ACHN (cell line): ENCODE results near the gene DNAJC24.
"Not testable (repeated sequence)": the region's sequence is repeated elsewhere in the genome, so short reads cannot be mapped to it uniquely, and the experiment has no call there.

Source experiments
- DNase-seq: peaks from one replicate; pipeline ENCODE4 v3.0.0-alpha.2; 2015
- in situ Hi-C: cut with HindIII; loops from 2 replicates; pipeline ENCODE4 v1.10.0; 2017; ENCODE audit warnings: low sequenced_read_pairs, low pct_ligation_motif_present, low pct_unique_long_range_greater_than_20kb

The DNAJC24 gene, protein sequence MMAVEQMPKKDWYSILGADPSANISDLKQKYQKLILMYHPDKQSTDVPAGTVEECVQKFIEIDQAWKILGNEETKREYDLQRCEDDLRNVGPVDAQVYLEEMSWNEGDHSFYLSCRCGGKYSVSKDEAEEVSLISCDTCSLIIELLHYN

DNA sequence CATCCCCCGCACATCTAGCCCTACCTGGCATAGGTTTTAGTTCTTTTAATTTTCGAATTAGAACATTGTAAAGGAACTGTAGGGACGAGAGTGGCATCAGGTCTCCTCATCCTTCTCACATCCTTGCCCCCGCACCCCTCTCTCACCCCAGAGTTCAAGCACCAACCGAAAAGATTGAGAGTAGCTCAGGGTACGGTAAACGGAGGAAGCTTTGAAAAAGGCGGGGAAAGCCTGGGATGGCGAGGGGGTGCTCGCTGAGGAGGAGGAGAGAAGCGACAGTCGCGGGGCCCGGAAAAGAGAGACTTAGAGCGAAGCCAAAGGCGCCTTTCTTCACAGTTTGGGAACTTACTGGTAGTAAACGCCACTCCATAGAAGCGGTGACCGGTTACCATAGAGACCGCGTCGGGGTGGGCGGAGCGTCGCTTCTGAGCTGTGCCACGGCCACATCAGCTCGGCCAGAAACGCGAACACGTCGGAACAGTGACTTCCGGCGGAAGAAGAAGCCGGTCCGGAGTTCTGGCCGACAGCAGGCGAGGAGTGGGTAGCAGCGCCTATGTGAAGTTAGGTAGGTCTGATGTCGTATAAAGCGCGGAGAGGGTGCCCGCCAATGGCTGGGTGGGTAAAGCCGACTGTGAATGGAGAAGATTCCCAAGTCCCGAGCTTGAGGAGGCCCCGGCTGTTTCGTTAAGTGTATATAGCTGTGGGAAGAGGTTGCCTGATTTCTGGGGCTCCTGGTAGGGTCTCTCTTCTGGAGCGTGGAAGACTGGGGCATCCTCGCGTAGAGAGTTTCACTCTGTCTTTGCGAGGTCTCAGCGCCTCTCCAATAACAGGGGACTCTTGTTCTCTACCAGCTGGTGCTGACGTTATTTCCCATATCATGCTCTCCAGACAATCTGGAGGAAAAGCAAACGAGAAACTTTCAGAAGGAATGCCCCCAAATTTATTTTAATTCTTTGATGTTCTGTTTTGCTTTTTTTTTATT lies at the start of gene DNAJC24, which contains the start of gene DCDC1:
DNAJC24 (plus strand) TSS at position 513 of the 982 bp plus-strand sequence. CDS start 889 bp downstream, outside the sequence.
DCDC1 (minus strand) TSS at position 392 of the 982 bp plus-strand sequence. CDS start 41,459 bp downstream, outside the sequence.
- DNase-seq = peak; percentile 91
- in situ Hi-C loops = no loop called here

DNA sequence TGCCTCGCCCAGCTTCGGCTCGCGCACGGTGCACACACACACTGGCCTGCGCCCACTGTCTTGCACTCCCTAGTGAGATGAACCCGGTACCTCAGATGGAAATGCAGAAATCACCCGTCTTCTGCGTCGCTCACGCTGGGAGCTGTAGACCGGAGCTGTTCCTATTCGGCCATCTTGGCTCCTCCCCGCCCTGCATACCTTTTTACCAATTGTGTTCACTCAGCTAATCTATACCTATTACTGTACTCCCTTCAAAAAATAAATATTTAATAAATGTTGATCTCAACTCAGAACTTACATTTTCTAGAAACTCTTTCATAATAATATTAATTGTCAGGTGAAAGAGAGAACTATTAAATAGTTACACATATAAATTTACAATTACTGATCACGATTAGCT lies 48.2 kb upstream of the DNAJC24 start:
- in situ Hi-C loops, DNase-seq: not testable (repeated sequence)

DNA sequence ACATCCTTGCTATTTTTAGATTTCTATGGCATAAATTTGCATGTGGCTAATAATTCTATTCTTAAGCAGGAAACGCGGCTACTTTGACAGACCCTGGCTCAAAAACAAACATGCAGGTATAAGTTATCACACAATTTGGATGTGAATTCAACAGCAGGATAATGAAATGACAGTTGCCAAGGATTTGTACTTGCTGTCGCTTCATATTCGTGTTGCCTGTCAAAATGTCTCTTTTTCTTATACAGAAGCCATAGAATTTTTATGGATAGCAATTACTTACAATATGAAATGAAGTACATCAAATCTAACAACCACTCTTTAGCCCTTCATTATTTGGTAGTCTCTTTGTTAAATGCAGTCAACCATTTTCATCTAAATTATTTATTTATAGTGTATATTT lies 46.5 kb upstream of the DNAJC24 start:
- DNase-seq = no peak
- in situ Hi-C loops = no loop called here

DNA sequence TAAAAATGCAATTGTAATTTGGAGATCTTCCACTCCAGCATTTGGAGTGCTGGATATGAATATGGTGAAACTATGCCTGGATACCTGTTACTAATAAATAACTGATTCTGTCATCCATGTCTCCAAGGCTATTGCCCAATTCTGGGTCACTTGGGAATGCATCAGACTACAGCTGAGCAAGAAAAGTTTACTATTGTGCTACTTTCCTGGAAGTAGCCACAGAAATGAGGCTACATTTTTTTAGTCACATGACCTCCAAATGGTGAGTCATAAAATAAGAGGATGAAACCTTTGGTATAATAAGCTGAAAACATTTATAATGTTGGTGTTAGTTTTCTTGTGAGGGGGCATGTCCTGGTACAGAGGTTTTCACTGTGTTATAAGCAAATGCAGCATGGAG lies 44.5 kb upstream of the DNAJC24 start:
- DNase-seq = peak; percentile 40
- in situ Hi-C loops = no loop called here

DNA sequence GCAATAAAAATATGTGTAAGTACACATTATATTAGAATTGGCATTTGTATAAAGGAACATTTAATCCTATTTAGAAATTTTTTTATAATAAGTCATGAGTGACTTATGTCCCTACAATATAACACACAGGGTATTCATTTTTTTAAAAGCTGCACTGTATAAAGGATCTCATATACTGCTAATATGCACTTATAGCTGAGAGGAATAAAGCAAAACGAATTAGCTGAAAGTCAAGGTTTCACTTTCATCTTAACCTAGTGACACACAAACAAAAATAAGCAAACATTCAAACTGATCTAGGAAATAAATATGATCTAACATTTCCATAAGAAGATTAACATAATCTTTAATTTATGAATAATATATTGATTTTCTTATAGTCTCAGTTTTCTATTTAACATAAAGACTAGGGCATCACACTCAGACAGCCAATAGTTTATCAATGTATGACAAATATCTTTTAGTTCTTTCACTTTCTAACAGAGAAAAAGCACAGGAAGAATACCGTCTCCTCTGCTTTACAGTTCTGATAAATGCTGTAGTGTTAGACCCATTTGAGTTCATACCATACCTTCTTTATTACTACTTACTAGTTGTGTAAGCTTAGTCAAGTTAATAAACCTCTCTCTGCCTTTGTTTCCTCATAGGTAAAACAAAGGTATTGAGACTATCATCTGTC lies 43.1 kb upstream of the DNAJC24 start:
- DNase-seq = no peak
- in situ Hi-C loops = no loop called here

DNA sequence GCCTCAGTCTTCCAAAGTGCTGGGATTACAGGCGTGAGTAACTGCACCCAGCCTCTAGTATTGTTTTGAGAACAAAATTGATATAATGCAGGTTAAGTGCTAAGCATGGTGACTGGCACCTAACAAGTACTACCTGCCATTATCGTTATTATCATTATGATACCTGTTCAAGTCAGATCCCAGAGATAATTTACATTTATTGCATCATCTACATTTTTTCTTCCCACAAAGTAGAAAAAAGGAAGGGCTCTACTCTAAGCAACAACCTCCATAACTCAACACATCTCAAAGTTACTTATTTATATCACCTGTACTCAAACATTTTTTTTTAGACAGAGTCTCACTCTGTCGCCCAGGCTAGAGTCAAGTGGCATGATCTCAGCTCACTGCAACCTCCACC lies 42.2 kb upstream of the DNAJC24 start:
- DNase-seq = no peak

DNA sequence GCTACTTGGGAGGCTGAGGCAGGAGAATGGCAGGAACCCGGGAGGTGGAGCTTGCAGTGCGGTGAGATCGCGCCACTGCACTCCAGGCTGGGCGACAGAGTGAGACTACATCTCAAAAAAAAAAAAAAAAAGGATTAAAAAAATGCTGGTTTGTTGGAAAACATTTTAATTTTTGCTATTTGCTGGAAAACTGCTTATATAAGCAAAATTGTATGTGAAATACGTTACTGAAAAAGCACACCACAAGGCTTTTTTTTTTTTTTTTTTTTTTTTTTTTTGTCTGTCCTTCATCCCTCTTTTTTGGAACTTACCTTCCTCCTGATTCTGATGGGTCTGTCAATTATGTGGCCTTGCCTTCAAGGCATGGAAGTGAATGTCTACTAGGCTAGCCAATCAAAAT lies 41.0 kb upstream of the DNAJC24 start:
- in situ Hi-C loops = no loop called here

More for the DNA sequence above, 42.2 kb upstream of the DNAJC24 start:
- in situ Hi-C loops = no loop called here

DNA sequence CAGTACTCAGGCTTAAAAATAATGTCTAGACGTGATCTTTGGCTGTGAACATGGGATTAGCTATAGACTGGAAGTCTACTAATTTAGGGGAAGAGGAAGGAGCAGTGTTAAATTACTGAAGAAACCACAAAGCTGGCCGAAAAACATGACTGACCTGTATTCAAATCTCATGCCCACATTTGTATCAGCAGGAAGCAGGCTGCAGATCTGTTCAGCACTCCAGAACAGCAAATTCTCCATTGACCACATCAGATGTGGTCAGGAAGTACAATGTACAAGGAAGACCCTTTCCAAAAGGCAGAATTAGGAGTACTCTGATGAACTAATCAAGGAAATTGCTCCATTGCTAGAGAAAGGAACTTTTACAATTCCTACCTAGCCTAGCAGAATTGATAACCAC lies 31.9 kb upstream of the DNAJC24 start:
- in situ Hi-C loops = no loop called here
- no peak for DNase-seq

More for the DNA sequence above, 41.0 kb upstream of the DNAJC24 start:
- no peak for DNase-seq

DNA sequence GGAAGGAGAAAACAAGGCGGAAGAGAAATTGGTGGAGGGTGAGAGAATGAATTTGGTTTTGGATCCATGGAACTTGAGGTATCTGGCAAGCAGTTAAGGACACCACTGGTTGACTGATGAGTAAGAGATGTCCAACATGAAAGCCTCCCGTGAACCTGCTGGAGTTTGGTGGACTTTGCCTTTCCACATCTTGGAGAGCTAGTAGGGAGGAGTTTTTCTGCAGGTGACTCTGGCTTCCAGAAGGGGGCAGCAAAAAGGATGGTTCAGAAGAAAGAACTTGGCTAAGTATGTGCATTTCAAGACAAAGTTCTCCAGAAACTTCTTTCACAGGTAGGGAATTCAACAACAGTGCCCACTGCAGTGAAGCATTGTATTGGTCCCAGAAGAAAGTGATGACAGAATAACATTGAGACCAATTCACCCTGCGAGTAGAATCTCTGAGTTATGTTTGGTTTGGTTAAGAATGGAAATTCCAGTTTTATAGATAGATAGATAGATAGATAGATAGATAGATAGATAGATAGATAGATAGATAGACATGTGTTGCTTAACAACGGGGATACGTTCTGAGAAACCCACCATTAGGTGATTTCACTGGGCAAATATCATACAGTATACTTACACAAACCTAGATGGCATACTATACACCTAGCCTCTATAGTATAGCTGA lies 28.6 kb upstream of the DNAJC24 start:
- DNase-seq = peak; percentile 33

DNA sequence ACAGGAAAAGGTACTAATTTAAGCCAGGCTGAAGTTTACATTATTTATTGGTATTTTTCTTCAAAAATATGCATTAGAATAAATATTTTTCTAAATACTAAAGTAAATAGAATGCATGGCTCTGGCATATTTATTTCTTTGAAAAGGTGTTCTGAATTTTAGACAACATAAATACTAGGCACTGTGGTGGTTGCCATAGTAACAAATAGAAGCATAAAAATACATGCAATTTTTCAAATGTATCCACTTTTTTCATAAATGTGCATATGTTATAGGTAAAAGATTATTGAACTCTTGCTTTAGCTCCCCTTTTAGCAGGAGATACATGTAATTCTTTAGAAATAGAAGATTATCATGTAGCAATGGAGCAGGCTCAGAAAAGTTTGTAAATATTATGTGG lies 18.5 kb upstream of the DNAJC24 start:
- in situ Hi-C loops = no loop called here

More for the DNA sequence above, 28.6 kb upstream of the DNAJC24 start:
- in situ Hi-C loops = no loop called here

DNA sequence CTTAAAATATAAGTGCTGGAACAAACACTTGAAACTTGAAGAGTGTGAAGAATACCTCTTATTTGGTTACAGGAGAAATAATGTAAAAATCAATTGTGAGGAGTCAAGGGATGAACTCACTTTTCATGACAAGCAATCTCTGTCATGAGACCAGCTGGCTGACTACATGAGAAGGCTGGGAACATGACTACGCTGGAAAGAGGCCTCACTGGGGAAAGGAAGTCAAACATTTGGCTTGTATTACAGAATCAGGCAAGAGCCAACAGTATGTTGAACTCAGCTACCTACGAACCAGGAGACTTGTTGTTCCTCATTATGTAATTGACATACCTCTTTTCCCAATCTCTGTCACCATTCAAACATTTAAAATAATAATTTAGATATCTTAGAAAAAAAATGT lies 14.5 kb upstream of the DNAJC24 start:
- in situ Hi-C loops = no loop called here
- DNase-seq = no peak

More for the DNA sequence above, 18.5 kb upstream of the DNAJC24 start:
- no peak for DNase-seq

DNA sequence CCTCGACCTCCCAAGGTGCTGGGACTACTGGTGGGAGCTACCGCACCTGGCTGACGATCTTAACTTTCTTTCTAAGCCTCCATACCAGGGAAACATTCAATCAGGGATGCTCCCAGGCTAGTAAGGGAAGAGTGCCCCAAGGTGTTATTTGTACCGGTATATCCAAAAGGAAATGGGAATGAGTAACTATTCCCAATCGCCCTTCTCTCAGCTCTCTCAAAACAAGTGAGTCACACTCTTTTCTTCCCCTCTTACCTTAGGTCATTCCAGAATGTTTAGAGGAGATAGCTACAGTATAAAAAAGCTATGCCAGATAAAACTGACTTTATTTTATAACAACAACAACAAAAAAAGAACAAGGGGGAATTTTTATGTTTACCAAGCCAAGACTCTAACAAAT lies 13.8 kb upstream of the DNAJC24 start:
- in situ Hi-C loops = no loop called here
- DNase-seq = no peak

DNA sequence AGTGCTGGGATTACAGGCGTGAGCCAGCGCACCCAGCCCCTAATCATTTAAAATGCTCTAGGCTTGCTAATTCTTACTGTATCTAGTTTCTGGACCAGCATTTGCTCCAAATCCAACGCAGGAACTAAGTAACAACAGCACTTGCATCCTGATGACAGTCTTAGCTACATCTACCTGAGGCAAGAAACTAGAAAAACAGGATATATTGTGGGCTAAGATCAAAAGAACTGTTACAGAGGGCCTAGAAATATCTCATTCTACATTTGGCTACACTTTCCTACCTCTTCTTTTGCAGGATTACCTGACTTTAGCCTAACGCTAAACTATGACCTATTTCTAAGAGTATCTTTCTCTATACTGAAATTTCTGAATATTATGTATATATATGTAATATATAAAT lies 7.9 kb upstream of the DNAJC24 start:
- in situ Hi-C loops = no loop called here
- no peak for DNase-seq

DNA sequence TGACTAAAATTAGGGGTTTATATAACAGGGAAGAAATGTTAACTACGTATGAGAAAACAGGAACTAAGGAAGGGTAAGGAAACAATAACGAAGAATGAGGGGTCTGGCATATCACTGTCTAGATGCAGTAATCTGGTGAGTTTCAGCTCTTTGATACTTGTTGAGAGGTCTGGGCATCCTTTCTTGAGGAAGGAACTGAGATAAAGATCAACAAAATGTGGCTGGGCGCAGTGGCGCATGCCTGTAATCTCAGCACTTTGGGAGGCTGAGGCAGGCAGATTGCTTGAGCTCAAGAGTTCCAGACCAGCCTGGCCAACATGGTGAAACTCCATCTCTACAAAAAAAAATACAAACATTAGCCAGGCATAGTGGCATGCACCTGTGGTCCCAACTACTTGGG lies 2.9 kb upstream of the DNAJC24 start:
- in situ Hi-C loops = no loop called here

DNA sequence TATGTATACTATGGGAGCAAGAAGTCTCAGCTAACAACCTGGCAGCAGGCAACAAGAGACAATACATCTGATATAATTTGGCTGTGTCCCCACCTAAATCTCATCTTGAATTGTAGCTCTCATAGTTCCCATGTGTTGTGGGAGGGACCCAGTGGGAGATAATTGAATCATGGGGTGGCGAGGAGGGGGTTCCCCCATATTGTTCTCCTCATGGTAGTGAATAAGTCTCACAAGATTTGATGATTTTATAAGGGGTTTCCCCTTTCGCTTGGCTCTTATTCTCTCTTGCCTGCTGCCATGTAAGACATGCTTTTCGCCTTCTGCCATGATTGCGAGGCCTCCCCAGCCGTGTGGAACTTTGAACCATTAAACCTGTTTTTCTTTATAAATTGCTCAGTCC lies 6.2 kb downstream of the DNAJC24 start:
- in situ Hi-C loops = no loop called here

More for the DNA sequence above, 2.9 kb upstream of the DNAJC24 start:
- no peak for DNase-seq

DNA sequence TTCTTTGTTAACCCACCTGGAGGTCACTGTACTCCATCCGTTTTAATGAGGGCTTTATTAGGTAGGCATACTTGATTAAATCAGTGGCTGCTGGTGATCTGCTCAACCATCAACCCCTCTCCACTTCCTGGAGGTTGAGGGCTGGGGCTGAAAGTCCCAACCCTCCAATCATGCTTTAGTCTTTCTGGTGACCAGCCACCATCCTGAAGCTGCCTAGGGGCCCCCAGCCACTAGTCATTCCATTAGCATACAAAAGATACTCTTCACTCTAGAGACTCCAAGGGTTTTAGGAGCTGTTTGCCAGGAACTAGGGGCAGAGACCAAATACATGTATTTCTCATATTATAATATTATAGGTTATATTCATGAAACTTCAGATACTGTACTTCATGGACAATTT lies 13.5 kb downstream of the DNAJC24 start:
- in situ Hi-C loops = no loop called here
- no peak for DNase-seq

More for the DNA sequence above, 6.2 kb downstream of the DNAJC24 start:
- DNase-seq = no peak

DNA sequence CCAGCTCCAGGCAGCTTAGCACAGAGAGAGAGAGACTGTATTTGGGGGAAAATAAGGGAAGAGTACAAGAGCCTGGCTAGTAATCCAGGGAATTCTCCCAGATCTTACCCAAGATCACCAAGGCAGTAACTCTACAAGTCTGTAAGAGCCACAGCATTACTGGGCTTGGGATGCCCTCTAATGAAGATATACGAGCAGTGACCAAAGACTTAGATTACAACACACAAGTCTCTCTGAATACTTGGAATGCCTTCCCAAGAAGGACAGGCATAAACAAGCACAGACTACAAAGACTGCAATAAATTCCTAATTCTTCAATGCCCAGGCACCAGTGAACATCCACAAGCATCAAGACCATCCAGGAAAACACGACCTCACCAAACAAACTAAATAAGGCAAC lies 17.7 kb downstream of the DNAJC24 start:
- in situ Hi-C loops = no loop called here

DNA sequence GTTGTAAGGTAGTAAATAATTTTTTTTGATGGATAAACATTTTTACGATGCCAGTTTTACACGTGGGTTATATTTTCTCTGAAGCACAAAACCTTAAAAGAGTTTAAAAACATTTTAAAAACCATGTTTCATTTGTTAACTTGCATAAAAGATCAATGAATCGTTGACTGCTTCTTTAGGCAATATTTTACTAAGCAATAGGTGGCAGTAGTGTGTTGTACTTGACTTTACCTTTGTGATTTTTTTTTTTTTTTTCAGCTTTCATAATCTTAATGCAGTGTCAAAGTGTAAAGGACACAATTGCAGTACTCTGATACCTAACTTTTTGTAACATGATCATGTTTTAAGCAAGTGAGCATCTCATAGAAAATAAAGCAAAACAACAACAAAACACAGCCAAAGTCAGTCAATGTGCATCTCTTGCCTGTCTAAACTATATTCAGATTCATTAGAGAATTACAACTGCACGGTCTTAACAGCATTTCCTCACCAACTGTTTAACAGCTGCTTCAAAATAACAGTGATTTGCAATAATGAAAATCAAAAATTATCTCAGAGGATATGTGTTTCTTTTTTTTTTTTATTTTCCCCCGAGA lies 27.7 kb downstream of the DNAJC24 start:
- in situ Hi-C loops = no loop called here

More for the DNA sequence above, 17.7 kb downstream of the DNAJC24 start:
- DNase-seq = no peak

More for the DNA sequence above, 27.7 kb downstream of the DNAJC24 start:
- peak; percentile 50 for DNase-seq
